Measurements from ENCODE around the gene THSD4.

GRCh38 chr15:71562251-71562650, 447.0 kb downstream of the THSD4 start:
- TF ChIP-seq CTCF (IDR thresholded peaks at IDR 0.05) (no peak), RCOR1 (IDR thresholded peaks at IDR 0.05; ENCODE audit: low read depth, low read length) (no peak)

Data from A549 (cell line).